ENCODE results near the gene MRPS14. TPM values are rescaled to one million over a fixed set of nuclear protein-coding genes. Genes with fewer than 3 reads are reported as not detected.

Gene MRPS14
- total RNA-seq, 1 donor from 2014 or later, result 27.5 TPM

GRCh38 chr1:174999216-174999935, 23.8 kb downstream of the MRPS14 start:
- TF ChIP-seq CTCF (IDR thresholded peaks at IDR 0.05), result no peak
- peak; percentile 93 to 96 for ATAC-seq
- H3K27ac ChIP-seq, result peak overlapping the region; percentile 99
- H3K4me1 ChIP-seq, result peaks cover 36% of the 10 kb centered on the region
- intact Hi-C loops (cut with DNase I), result loop anchor here (10.0 kb wide), 1 partner anchor 225 kb away; no protein-coding TSS in a partner anchor
- DNase-seq, result peak; percentile 98
- no peaks in the 10 kb centered on the region for H3K27me3 ChIP-seq (ENCODE audit: low read depth)
- H3K9me3 ChIP-seq, result no peaks in the 10 kb centered on the region
- H3K4me3 ChIP-seq, result peak overlapping the region; percentile 92
- no peaks in the 10 kb centered on the region for H3K36me3 ChIP-seq

- peak; percentile 44 to 56 for ATAC-seq
- intact Hi-C loops (cut with DNase I), result loop anchor here (10.0 kb wide), 1 partner anchor 224 kb away; no protein-coding TSS in a partner anchor
These were observed 24.5 kb downstream of the MRPS14 start for GRCh38 chr1:174998569-174999215.

GRCh38 chr1:174997041-174997440, 26.2 kb downstream of the MRPS14 start:
- Histone ChIP-seq H3K27ac (no peak overlapping the region), H3K4me1 (peaks cover 25% of the 10 kb centered on the region), H3K27me3 (ENCODE audit: low read depth) (no peaks in the 10 kb centered on the region), H3K36me3 (no peaks in the 10 kb centered on the region), H3K9me3 (no peaks in the 10 kb centered on the region), H3K4me3 (no peak overlapping the region)
- intact Hi-C loops (cut with DNase I), result loop anchor here (10.0 kb wide), 1 partner anchor 222 kb away; no protein-coding TSS in a partner anchor
- no peak for DNase-seq
- no peak for TF ChIP-seq CTCF (IDR thresholded peaks at IDR 0.05)
- ATAC-seq, result no peak

More at GRCh38 chr1:174998569-174999215, 24.5 kb downstream of the MRPS14 start:
- Histone ChIP-seq H3K27me3 (ENCODE audit: low read depth) (no peaks in the 10 kb centered on the region), H3K4me1 (peaks cover 36% of the 10 kb centered on the region), H3K4me3 (peak overlapping the region; percentile 92), H3K27ac (peak overlapping the region; percentile 99), H3K9me3 (no peaks in the 10 kb centered on the region), H3K36me3 (no peaks in the 10 kb centered on the region)
- TF ChIP-seq CTCF (IDR thresholded peaks at IDR 0.05), result peak; percentile 84
- no peak for DNase-seq

GRCh38 chr1:174996476-174996875, 26.7 kb downstream of the MRPS14 start:
- H3K27ac ChIP-seq, result no peak overlapping the region
- TF ChIP-seq CTCF (IDR thresholded peaks at IDR 0.05), result no peak
- no peaks in the 10 kb centered on the region for H3K27me3 ChIP-seq (ENCODE audit: low read depth)
- no peak for DNase-seq
- no peak overlapping the region for H3K4me3 ChIP-seq
- peaks cover 19% of the 10 kb centered on the region for H3K4me1 ChIP-seq
- ATAC-seq, result no peak
- no peaks in the 10 kb centered on the region for H3K36me3 ChIP-seq
- intact Hi-C loops (cut with DNase I), result loop anchor here (10.0 kb wide), 1 partner anchor 222 kb away; no protein-coding TSS in a partner anchor
- H3K9me3 ChIP-seq, result no peaks in the 10 kb centered on the region

GRCh38 chr1:174995916-174996315, 27.3 kb downstream of the MRPS14 start:
- DNase-seq (no peak), ATAC-seq (no peak)
- H3K4me3 ChIP-seq, result no peak overlapping the region
- intact Hi-C loops (cut with DNase I), result loop anchor here (10.0 kb wide), 1 partner anchor 221 kb away; no protein-coding TSS in a partner anchor
- no peak overlapping the region for H3K27ac ChIP-seq
- no peaks in the 10 kb centered on the region for H3K27me3 ChIP-seq (ENCODE audit: low read depth)
- no peaks in the 10 kb centered on the region for H3K9me3 ChIP-seq
- H3K4me1 ChIP-seq, result peaks cover 18% of the 10 kb centered on the region
- no peak for TF ChIP-seq CTCF (IDR thresholded peaks at IDR 0.05)
- H3K36me3 ChIP-seq, result no peaks in the 10 kb centered on the region

Measured in lower lobe of right lung (tissue), 2 donors.